ENCODE data around the gene PHACTR2.
"Not testable (repeated sequence)": the region's sequence is repeated elsewhere in the genome, so short reads cannot be mapped to it uniquely, and the experiment has no call there.

PHACTR2 gene

GRCh38 chr6:143677891-143678791 is at the start of gene PHACTR2:
TSS of gene PHACTR2 (plus strand) at chr6:143677965. CDS start at chr6:143678164, 199 bp downstream.
- peak; percentile 46 for DNase-seq

GRCh38 chr6:143629104-143630080 is 48.4 kb upstream of the PHACTR2 start:
- no peak for DNase-seq

- DNase-seq: not testable (repeated sequence)
Measured at GRCh38 chr6:143631196-143631595, 46.6 kb upstream of the PHACTR2 start.

- DNase-seq: no peak
Measured at GRCh38 chr6:143632894-143633293, 44.9 kb upstream of the PHACTR2 start.

GRCh38 chr6:143634486-143634885 is 43.3 kb upstream of the PHACTR2 start:
- DNase-seq: no peak

DNA sequence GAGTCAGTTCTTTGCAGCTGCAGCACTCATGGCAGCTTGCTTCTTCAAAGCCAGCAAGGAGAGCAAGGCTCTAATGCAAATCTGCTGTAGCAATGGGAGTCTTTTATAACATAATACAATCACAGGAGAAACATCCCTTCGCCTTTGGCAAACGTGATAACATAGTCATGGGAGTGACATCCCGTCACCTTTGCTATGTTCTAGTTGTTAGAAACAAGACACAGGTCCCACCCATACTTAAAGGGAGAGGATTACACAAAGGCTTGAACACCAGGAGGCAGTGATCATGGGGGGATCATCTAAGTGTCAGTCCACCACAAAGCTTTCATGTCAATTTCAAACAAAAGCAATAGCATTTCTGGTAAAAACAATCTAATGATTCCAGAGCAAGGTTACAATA is 40.1 kb upstream of the PHACTR2 start:
- no peak for DNase-seq

GRCh38 chr6:143642403-143642802 is 35.4 kb upstream of the PHACTR2 start:
- DNase-seq: no peak

- DNase-seq: no peak
Measured at GRCh38 chr6:143647191-143647590, 30.6 kb upstream of the PHACTR2 start.

DNA sequence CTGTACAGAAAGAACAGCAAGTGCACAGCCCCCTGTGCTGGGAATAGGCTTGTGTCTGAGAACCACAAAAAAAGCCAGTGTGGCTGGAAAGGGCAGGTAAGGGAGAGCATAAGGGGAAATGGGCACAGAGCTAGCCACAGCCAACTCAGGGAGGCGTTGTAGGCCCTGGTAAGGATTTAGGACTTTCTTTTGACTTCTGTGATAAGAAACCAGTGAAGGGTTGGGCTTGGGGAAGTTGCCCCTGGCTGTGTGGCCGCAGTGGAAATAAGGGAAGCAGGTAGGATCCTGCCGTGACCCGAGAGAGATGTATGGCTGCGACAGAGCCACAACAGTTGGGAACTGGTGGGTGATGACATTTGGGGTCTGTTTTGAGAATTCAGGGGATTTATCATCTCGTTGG is 30.0 kb upstream of the PHACTR2 start:
- DNase-seq: no peak

- not testable (repeated sequence) for DNase-seq
Measured at GRCh38 chr6:143649319-143649718, 28.4 kb upstream of the PHACTR2 start.

DNA sequence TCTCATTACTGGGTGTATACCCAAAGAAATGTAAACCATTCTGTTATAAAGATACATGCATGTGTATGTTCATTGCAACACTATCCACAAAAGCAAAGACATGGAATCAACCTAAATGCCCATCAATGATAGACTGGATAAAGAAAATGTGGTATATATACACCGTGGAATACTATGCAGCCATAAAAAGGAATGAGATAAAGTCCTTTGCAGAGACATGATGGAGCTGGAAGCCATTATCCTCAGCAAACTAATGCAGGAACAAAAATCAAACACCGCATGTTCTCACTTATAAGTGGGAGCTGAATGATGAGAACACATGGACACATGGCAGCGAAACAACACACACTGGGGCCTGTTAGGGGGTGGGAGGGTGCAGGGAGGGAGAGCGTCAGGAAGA is 26.4 kb upstream of the PHACTR2 start:
- DNase-seq: not testable (repeated sequence)

DNA sequence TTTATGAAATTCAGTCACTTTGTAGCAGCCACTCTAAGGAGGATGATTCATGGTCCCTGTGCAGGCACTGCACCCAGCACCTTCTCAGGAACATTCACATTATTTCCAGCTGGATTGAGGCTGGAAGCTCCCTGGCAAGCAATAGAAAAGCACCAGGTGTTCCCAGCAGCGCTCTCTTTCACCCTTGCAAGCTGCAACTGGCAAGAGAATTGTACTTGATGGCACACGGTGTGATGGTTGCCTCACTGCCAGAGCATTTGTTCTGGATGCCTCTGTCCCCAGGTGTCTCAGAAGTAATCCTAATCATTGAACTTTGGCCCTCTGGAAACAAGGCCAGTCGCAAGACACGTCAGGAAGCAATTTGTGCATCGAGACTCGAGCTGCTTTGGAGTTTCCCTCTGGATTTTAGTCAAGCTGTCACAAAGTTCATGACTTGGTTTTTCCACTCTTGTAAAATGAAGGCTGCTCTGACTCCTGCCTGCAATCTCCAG is 24.9 kb upstream of the PHACTR2 start:
- no peak for DNase-seq

DNA sequence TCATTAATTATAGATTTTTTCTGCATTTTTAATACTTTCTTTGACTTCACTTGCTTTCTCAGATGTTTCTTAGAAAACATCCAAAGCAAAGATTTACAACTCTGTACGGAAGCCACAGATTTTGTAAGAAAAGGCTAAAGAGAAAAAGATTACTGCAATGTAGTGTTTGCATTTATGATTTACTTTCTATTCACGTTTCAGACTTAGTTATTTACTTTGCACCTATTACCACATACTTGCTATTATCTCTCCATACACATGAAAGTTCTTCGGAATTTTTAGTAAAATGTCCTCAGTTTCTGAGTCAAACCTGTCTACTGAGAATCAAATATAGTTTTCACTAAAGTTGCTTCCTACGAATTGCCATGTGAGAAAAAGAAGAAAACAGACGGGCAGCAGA is 22.2 kb upstream of the PHACTR2 start:
- no peak for DNase-seq

DNA sequence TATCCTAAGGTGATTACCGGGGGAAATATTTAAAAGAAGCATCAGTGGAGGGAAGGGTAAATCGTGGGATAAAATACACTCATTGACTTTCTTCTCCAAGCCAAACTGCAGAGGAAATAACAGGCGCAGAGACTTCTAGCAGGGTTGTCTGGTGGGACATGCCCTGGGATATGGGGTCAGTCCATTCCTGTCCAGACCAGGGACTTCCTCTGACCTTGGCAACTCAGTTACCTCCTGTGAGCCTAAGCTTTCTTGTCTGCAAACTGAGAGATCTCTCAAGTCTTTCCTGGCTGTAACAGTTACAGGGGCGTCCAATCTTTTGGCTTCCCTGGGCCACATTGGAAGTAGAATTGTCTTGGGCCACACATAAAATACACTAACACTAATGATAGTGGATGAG is 21.7 kb upstream of the PHACTR2 start:
- no peak for DNase-seq

DNA sequence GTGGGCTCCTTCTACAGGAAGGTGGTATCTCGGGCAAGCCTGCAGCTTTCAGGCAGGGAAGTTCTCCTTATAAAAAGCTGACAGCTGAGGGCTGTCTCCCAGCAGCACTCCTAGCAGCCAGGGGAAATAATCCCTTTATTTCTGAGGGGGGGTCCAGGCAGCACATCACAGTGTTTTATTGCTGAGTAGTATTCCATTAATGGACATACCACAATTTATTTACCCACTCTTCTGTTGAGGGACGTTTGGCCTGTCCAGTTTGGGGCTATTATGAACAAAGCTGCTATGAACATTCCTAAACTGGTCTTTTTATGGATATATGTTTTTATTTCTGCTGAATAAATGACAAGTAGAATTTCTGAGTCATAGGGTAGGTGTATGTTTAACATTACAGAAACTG is 20.0 kb upstream of the PHACTR2 start:
- no peak for DNase-seq

- DNase-seq: not testable (repeated sequence)
Measured at GRCh38 chr6:143660170-143660569, 17.6 kb upstream of the PHACTR2 start.

- DNase-seq: no peak
Measured at GRCh38 chr6:143664171-143664570, 13.6 kb upstream of the PHACTR2 start.

- not testable (repeated sequence) for DNase-seq
Measured at GRCh38 chr6:143666007-143666406, 11.8 kb upstream of the PHACTR2 start.

GRCh38 chr6:143669483-143669882 is 8.3 kb upstream of the PHACTR2 start:
- not testable (repeated sequence) for DNase-seq

- no peak for DNase-seq
Measured at GRCh38 chr6:143673669-143674068, 4.1 kb upstream of the PHACTR2 start.

GRCh38 chr6:143674483-143675381 is 3.0 kb upstream of the PHACTR2 start:
- DNase-seq: no peak

DNA sequence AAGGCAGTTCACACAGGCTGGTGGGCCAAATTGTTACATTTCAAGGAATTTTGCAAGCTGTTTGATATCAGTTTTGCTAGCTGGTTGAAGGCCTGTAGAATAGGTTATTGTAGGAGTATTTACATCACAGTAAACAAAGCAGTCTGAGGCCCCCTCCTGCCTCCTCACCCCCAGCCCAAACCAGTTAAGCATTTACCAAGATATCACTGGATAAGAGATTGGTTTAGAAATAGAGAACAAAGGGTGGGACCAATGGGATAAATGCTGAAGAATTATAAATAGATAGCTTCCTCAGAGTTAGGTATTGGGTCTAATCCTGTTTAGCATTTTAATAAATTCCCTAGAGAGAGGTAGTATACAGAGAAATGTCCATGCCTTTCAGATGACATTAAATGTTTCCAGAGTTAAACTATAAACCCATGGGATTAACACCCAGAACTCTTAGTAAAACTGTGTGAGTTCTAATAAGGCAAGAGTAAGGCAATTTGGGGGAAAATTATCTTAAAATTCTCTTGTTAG is 2.3 kb upstream of the PHACTR2 start:
- no peak for DNase-seq

All from activated naive CD4-positive, alpha-beta T cell treated with Interleukin-2 at 50 U/mL for 16 hours (primary cell).